Heart left ventricle (tissue), 11 donors: ENCODE measurements around the gene OR8D2. TPM values are rescaled to one million over a fixed set of nuclear protein-coding genes. Genes with fewer than 3 reads are reported as not detected.

Source experiments
- polyA plus RNA-seq, 2 donors: library from polyadenylated mRNA; stranded (reverse); fragments of 200-250 nt; gene quantifications; one replicate each; pipeline ENCODE4 v1.2.3, GENCODE V29; 2013
- total RNA-seq, 9 donors: library from RNA; depleted of rRNA in 2 of 9; stranded (reverse); fragments of >200 nt in 2 of 9; fragmentation: NEBNext Ultra II Directional in 3 of 9; extraction: Animal tissue kit (Norgen Biotek cat#: 25700) in 3 of 9; gene quantifications; one replicate each; pipeline versions ENCODE4 v1.1.0 to v1.2.4, GENCODE V29; 2016 to 2023
- donor health status: ischemic (EF 13 %, LVEDD 7.1; RV severe dilation, severe dysfunction).
- donor health status: healthy with polysubstance abuse.
- donor health status: DM: no; HTN: yes; CAD: no.
- donor health status: DM: no; HTN: no; CAD: no.
- donor health status: ischemic (EF 25% LVEDD 5.7; RV mildly dilated, moderate dysfunction).
- donor health status: healthy.
- donor health status: DM: yes; HTN: yes; CAD: no.
- donor health status: PGD.
- donor health status: nonischemic (EF 23%, LVEDD 6.1; RV moderate dilation, normal function).

The OR8D2 gene
- total and polyA plus RNA-seq, 11 donors = not detected

Other genes starting within 250 kb of the OR8D2 start
- 10 to 100 TPM in 1 of 9 donors, 1 to 10 TPM in 8; 2.3 to 13.7 (median 4.2) TPM for gene VWA5A, start 204.7 kb downstream of the OR8D2 start, total RNA-seq
- 1 to 10 TPM; 1.2 to 1.8 TPM for gene VWA5A, start 204.7 kb downstream of the OR8D2 start, polyA plus RNA-seq
- not detected for gene OR10D3, start 136.9 kb downstream of the OR8D2 start, total RNA-seq
- gene OR10D3, start 136.9 kb downstream of the OR8D2 start, polyA plus RNA-seq = not detected
- gene OR8G1, start 79.1 kb downstream of the OR8D2 start, total RNA-seq = not detected
- not detected for gene OR8G1, start 79.1 kb downstream of the OR8D2 start, polyA plus RNA-seq
- gene OR8G5, start 63.8 kb downstream of the OR8D2 start, total RNA-seq = not detected
- not detected for gene OR8G5, start 63.8 kb downstream of the OR8D2 start, polyA plus RNA-seq
- gene OR8D1, start 6.2 kb downstream of the OR8D2 start, total RNA-seq = not detected
- gene OR8D1, start 6.2 kb downstream of the OR8D2 start, polyA plus RNA-seq = not detected
- gene OR8B2, start 64.3 kb upstream of the OR8D2 start, total RNA-seq = not detected
- gene OR8B2, start 64.3 kb upstream of the OR8D2 start, polyA plus RNA-seq = not detected
- not detected for gene OR8B3, start 78.8 kb upstream of the OR8D2 start, total RNA-seq
- gene OR8B3, start 78.8 kb upstream of the OR8D2 start, polyA plus RNA-seq = not detected
- gene OR8B4, start 104.7 kb upstream of the OR8D2 start, total RNA-seq = not detected
- not detected for gene OR8B4, start 104.7 kb upstream of the OR8D2 start, polyA plus RNA-seq
- not detected for gene OR8B8, start 125.5 kb upstream of the OR8D2 start, total RNA-seq
- gene OR8B8, start 125.5 kb upstream of the OR8D2 start, polyA plus RNA-seq = not detected
- not detected for gene OR8B12, start 223.5 kb upstream of the OR8D2 start, total RNA-seq
- gene OR8B12, start 223.5 kb upstream of the OR8D2 start, polyA plus RNA-seq = not detected
- gene OR8A1, start 249.8 kb upstream of the OR8D2 start, total RNA-seq = not detected
- not detected for gene OR8A1, start 249.8 kb upstream of the OR8D2 start, polyA plus RNA-seq